HepG2 (cell line): Measurements from ENCODE around the gene LGALS1. TPM values are rescaled to one million over a fixed set of nuclear protein-coding genes. Genes with fewer than 3 reads are reported as not detected.

Experiments used
- ATAC-seq: fragments of 200-7000 bp; cut with Tn5 transposase; 3 replicates; pipeline ENCODE4 v1.9.1; 2020; ENCODE audit warnings: mild to moderate bottlenecking, moderate library complexity
- BruUV-seq: library from RNA; stranded (reverse); fragments of 400-500 nt; replicated peaks from 2 replicates; lab custom pipeline; 2021; lab: Mats Ljungman, UMichigan
- CTCF ChIA-PET: fragments of 300-600 bp; formaldehyde crosslinking; extraction: SDS; loops from one replicate; lab custom pipeline; 2021; ENCODE audit warnings: low total read pairs, inconsistent platforms, low intra/inter-chr PET ratio; lab: Yijun Ruan, JAX
- POLR2A ChIA-PET: fragments of 350-600 bp; sonication (Branson Sonifier 250); formaldehyde crosslinking; loops from one replicate; lab custom pipeline; 2020; ENCODE audit warnings: antibody characterized with exemption, inconsistent platforms; lab: Yijun Ruan, JAX
- DNase-seq: peaks from one replicate; pipeline ENCODE4 v3.0.0-alpha.2; 2015; ENCODE audit warnings: low spot score
- FAIRE-seq: peaks from 3 replicates; lab custom pipeline; 2011; peaks lifted over from hg19 to GRCh38; lab: Jason Lieb, UNC
- H2AFZ ChIP-seq: one replicate; pipeline ENCODE4 v1.6.1; 2011; ENCODE audit warnings: low read length, inconsistent platforms
- H3K27ac ChIP-seq: fragments of 300-600 bp; 3 replicates; pipeline ENCODE4 v1.8.0; 2011; ENCODE audit warnings: mixed run types, mild to moderate bottlenecking, mixed read lengths, low read length, inconsistent platforms; ENCODE audit not compliant: insufficient read depth; ENCODE audit errors: extremely low read length
- H3K27me3 ChIP-seq, 2 experiments: fragments of 200-600 bp in 1 of 2; 2 replicates in 1 of 2; 3 replicates in 1 of 2; pipeline versions ENCODE4 v1.6.0 to v1.8.0; 2011; ENCODE audit warnings: low read length in 2 of 2, mild to moderate bottlenecking in 2 of 2, moderate library complexity in 2 of 2, inconsistent platforms in 1 of 2; ENCODE audit not compliant: insufficient read depth in 2 of 2, control insufficient read depth in 1 of 2
- H3K36me3 ChIP-seq, 2 experiments: fragments of 200-600 bp in 1 of 2; replicated peaks in 1 of 2; 2 replicates in 1 of 2; 3 replicates in 1 of 2; pipeline versions ENCODE4 v1.5.1 to v1.8.0; 2011; ENCODE audit warnings: low read length in 2 of 2, inconsistent platforms in 1 of 2; ENCODE audit not compliant: insufficient read depth in 2 of 2, control insufficient read depth in 1 of 2
- H3K4me1 ChIP-seq: 2 replicates; pipeline ENCODE4 v1.5.1; 2012; ENCODE audit warnings: low read length, inconsistent platforms; ENCODE audit not compliant: insufficient read depth
- H3K4me2 ChIP-seq: 2 replicates; pipeline ENCODE4 v1.6.0; 2011; ENCODE audit warnings: low read depth, low read length, inconsistent platforms
- H3K4me3 ChIP-seq, 3 experiments: fragments of 200-600 bp in 1 of 3; sonication (generic), shearing (Covaris generic) in 1 of 3; replicated peaks in 1 of 3; 2 replicates each; pipeline ENCODE4 v1.5.1; 2011 to 2016; ENCODE audit warnings: low read length in 3 of 3, inconsistent platforms in 2 of 3, low read depth in 2 of 3, mild to moderate bottlenecking in 2 of 3, control low read depth in 1 of 3, mixed read lengths in 1 of 3; ENCODE audit not compliant: insufficient read depth in 1 of 3
- H3K79me2 ChIP-seq: one replicate; pipeline ENCODE4 v1.6.1; 2011; ENCODE audit warnings: low read length, inconsistent platforms; ENCODE audit not compliant: insufficient read depth
- H3K9ac ChIP-seq: 2 replicates; pipeline ENCODE4 v1.6.0; 2011; ENCODE audit warnings: mild to moderate bottlenecking, low read depth, low read length, inconsistent platforms; ENCODE audit not compliant: insufficient read depth
- H3K9me3 ChIP-seq: 2 replicates; pipeline ENCODE4 v1.5.1; 2012; ENCODE audit warnings: mild to moderate bottlenecking, low read length
- H4K20me1 ChIP-seq: 2 replicates; pipeline ENCODE4 v1.6.0; 2011; ENCODE audit warnings: inconsistent platforms, mild to moderate bottlenecking, low read length, moderate library complexity; ENCODE audit not compliant: insufficient read depth
- AGO2 ChIP-seq: fragments of 200-400 bp; formaldehyde crosslinking; optimal IDR thresholded peaks from 2 replicates; pipeline ENCODE3; 2017; ENCODE audit warnings: mild to moderate bottlenecking, low read depth, low read length, moderate library complexity
- AKAP8 ChIP-seq: sonication (generic); formaldehyde crosslinking; IDR thresholded peaks from 2 replicates; pipeline ENCODE4 v1.5.1; 2020; ENCODE audit warnings: mild to moderate bottlenecking, missing genetic modification reagents
- CEBPG ChIP-seq: IDR thresholded peaks from 2 replicates; pipeline ENCODE4 v1.6.1; 2016
- POLR2G ChIP-seq: fragments of 200-400 bp; formaldehyde crosslinking; IDR thresholded peaks from 2 replicates; pipeline ENCODE4 v1.6.1; 2018; ENCODE audit warnings: mild to moderate bottlenecking, low read depth, low read length, moderate library complexity
- SIN3A ChIP-seq: IDR thresholded peaks from 2 replicates; pipeline ENCODE4 v1.6.1; 2011; ENCODE audit warnings: low read depth, mild to moderate bottlenecking, control low read depth, low read length, borderline replicate concordance
- ZNF121 ChIP-seq: sonication (generic); formaldehyde crosslinking; IDR thresholded peaks from 2 replicates; pipeline ENCODE4 v1.5.0; 2020; ENCODE audit warnings: mild to moderate bottlenecking, missing genetic modification reagents
- ZNF687 ChIP-seq: sonication (generic); formaldehyde crosslinking; IDR thresholded peaks from 2 replicates; pipeline ENCODE4 v1.5.1; 2020; ENCODE audit warnings: mild to moderate bottlenecking, missing genetic modification reagents, moderate library complexity
- whole genome bisulfite sequencing: methylation state at CpG from one replicate; pipeline ENCODE4 v1.1.6; 2017; ENCODE audit warnings: low lambda C conversion rate; 5-methylcytosine and 5-hydroxymethylcytosine counted together
- in situ Hi-C: cut with HindIII; loops from 2 replicates; pipeline ENCODE4 v1.10.0; 2017; ENCODE audit warnings: low pct_unique_long_range_greater_than_20kb; ENCODE audit not compliant: extremely low pct_ligation_motif_present
- intact Hi-C: fragments of 100-400 bp; cut with micrococcal nuclease; formaldehyde crosslinking; loops from one replicate; pipeline ENCODE4 v1.10.0; 2022; ENCODE audit not compliant: unreplicated experiment
- polyA plus RNA-seq, 8 experiments: library from polyadenylated mRNA; depleted of rRNA in 3 of 8; stranded (reverse) in 7 of 8; unstranded in 1 of 8; fragments of >200 nt; fragmentation: Illumina TruSeq in 4 of 8; extraction: Trizol in 4 of 8; gene quantifications; 2 replicates each; pipeline versions ENCODE4 v1.2.1 to v1.2.3, GENCODE V29; 2011 to 2016; ENCODE audit warnings: low read depth in 4 of 8, missing spikeins in 1 of 8, mixed read lengths in 1 of 8; ENCODE audit not compliant: insufficient read depth in 1 of 8
- total RNA-seq, 5 experiments: library from RNA; depleted of rRNA; stranded (reverse); fragments of >200 nt; fragmentation: Illumina TruSeq; extraction: Trizol; gene quantifications; 2 replicates each; pipeline ENCODE4 v1.2.3, GENCODE V29; 2016; ENCODE audit warnings: low read depth in 1 of 5

LGALS1 gene
- total and polyA plus RNA-seq, 2 of the 13 experiments (the other 11 are each of a cell fraction or from before 2014, with no cell fraction given) = 103 to 858 TPM

GRCh38 chr22:37628830-37629229 is 46.6 kb upstream of the LGALS1 start (continued):
- 0 out of 2 replicates have a peak, but pooled peaks have one; percentile 21 for TF ChIP-seq ZNF687 (CRISPR knock-in tag)
- TF ChIP-seq AKAP8 (CRISPR knock-in tag) = 0 out of 2 replicates have a peak, but pooled peaks have one; percentile 33
- TF ChIP-seq CEBPG (CRISPR knock-in tag) = no peak
- no peak for TF ChIP-seq ZNF121 (CRISPR knock-in tag)
- TF ChIP-seq POLR2G = 0 out of 2 replicates have a peak, but pooled peaks have one; percentile 9

- POLR2A ChIA-PET = interaction anchor here (6.0 to 15.8 kb wide), 2 partner anchors 21 to 31 kb away, joined by 75 to 242 read pairs; partner anchors contain the start of genes GGA1 and PDXP
- TF ChIP-seq SIN3A = no peak
- peak; percentile 54 for TF ChIP-seq AGO2
- H3K4me1 ChIP-seq = peaks cover 46% of the 10 kb centered on the region
- in situ Hi-C loops = no loop called here
- WGBS = 83% methylated on average over 1 of the region's 10 CpGs
- no peak overlapping the region for H3K4me2 ChIP-seq
- H4K20me1 ChIP-seq = no peaks in the 10 kb centered on the region
- no peak overlapping the region for H3K4me3 ChIP-seq
- no peaks in the 10 kb centered on the region for H3K79me2 ChIP-seq
- no peak overlapping the region for H2AFZ ChIP-seq
- no peak overlapping the region for H3K9ac ChIP-seq
- H3K27ac ChIP-seq = no peak overlapping the region
- no peaks in the 10 kb centered on the region for H3K9me3 ChIP-seq
- FAIRE-seq (no peak), ATAC-seq (no peak), DNase-seq (no peak)
- intact Hi-C loops = no loop called here
- peaks cover 2 to 5% of the 10 kb centered on the region in 2 experiments; a peak in 3 of 5 replicates for H3K36me3 ChIP-seq
- no peaks in the 10 kb centered on the region for H3K27me3 ChIP-seq
- no TSS peak for BruUV-seq
- CTCF ChIA-PET = no interaction called here
Measured at GRCh38 chr22:37629928-37630327, 45.5 kb upstream of the LGALS1 start.
